ENCODE measurements around the gene PEA15. TPM values are rescaled to one million over a fixed set of nuclear protein-coding genes. Genes with fewer than 3 reads are reported as not detected.

PEA15 gene
- total RNA-seq, 1 experiment from 2014 or later, result 355 TPM

- H3K4me3 ChIP-seq, result no peak overlapping the region
- DNase-seq, result no peak
- H3K36me3 ChIP-seq, result no peaks in the 10 kb centered on the region; the same call in 1 of the 2 replicates
- H3K9me3 ChIP-seq, result no peaks in the 10 kb centered on the region; the same call in 1 of the 2 replicates
- H3K27me3 ChIP-seq, result peaks cover 3% of the 10 kb centered on the region; the same call in 1 of the 2 replicates
These were observed 59.7 kb downstream of the PEA15 start for GRCh38 chr1:160264795-160265307.

Other genes starting within 250 kb of the PEA15 start
- 4.1 and 4.6 TPM in 2 replicates for gene PIGM, start 173.4 kb upstream of the PEA15 start, total RNA-seq (2014; rRNA removed; shearing (Covaris generic); ENCODE audit: low replicate concordance)
- not detected in 2 replicates for gene KCNJ10, start 135.2 kb upstream of the PEA15 start, total RNA-seq (2014; rRNA removed; shearing (Covaris generic); ENCODE audit: low replicate concordance)
- gene KCNJ9, start 123.8 kb upstream of the PEA15 start, total RNA-seq (2014; rRNA removed; shearing (Covaris generic); ENCODE audit: low replicate concordance), result not detected in 2 replicates
- 18.0 and 20.2 TPM in 2 replicates for gene IGSF8, start 106.8 kb upstream of the PEA15 start, total RNA-seq (2014; rRNA removed; shearing (Covaris generic); ENCODE audit: low replicate concordance)
- not detected in 2 replicates for gene ATP1A2, start 89.6 kb upstream of the PEA15 start, total RNA-seq (2014; rRNA removed; shearing (Covaris generic); ENCODE audit: low replicate concordance)
- not detected in 2 replicates for gene ATP1A4, start 53.8 kb upstream of the PEA15 start, total RNA-seq (2014; rRNA removed; shearing (Covaris generic); ENCODE audit: low replicate concordance)
- not detected in 2 replicates for gene CASQ1, start 14.8 kb upstream of the PEA15 start, total RNA-seq (2014; rRNA removed; shearing (Covaris generic); ENCODE audit: low replicate concordance)
- 46.3 and 71.9 TPM in 2 replicates for gene DCAF8, start 57.2 kb downstream of the PEA15 start, total RNA-seq (2014; rRNA removed; shearing (Covaris generic); ENCODE audit: low replicate concordance)
- 23.7 and 27.2 TPM in 2 replicates for gene PEX19, start 79.7 kb downstream of the PEA15 start, total RNA-seq (2014; rRNA removed; shearing (Covaris generic); ENCODE audit: low replicate concordance)
- 144 and 206 TPM in 2 replicates for gene COPA, start 137.9 kb downstream of the PEA15 start, total RNA-seq (2014; rRNA removed; shearing (Covaris generic); ENCODE audit: low replicate concordance)
- gene NCSTN, start 138.0 kb downstream of the PEA15 start, total RNA-seq (2014; rRNA removed; shearing (Covaris generic); ENCODE audit: low replicate concordance), result 31.5 and 50.6 TPM in 2 replicates
- not detected in 2 replicates for gene NHLH1, start 161.7 kb downstream of the PEA15 start, total RNA-seq (2014; rRNA removed; shearing (Covaris generic); ENCODE audit: low replicate concordance)
- gene VANGL2, start 195.2 kb downstream of the PEA15 start, total RNA-seq (2014; rRNA removed; shearing (Covaris generic); ENCODE audit: low replicate concordance), result not detected in 2 replicates